ENCODE measurements around the gene ATXN1. TPM values are rescaled to one million over a fixed set of nuclear protein-coding genes. Genes with fewer than 3 reads are reported as not detected.
"Not testable (repeated sequence)": the region's sequence is repeated elsewhere in the genome, so short reads cannot be mapped to it uniquely, and the experiment has no call there.

The ATXN1 gene
- total RNA-seq, 4 donors from 2014 or later: 16.3 to 52.2 (median 25.7) TPM

DNA sequence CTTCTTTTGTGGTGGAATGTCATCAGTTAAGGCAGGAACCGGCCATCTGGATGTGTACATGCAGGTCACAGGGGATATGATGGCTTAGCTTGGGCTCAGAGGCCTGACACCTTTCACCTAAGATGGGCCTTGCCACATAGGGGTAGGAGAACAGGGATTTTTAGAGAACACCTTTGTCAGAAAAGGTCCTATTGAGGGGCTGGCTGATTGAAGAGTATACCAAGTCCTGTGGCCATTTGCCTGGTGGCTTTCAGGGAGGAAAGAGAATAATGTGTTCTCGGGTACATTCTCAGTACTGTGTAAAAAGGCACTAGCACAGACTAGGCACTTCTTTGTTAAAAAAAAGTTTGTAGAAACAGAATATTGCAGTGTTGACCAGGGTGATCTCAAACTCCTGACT, 496.5 kb downstream of the ATXN1 start:
- DNase-seq (ENCODE audit: low spot score in 2 of 2): no peak
- no peak overlapping the region for H3K4me3 ChIP-seq (ENCODE audit: low read depth, poor library complexity, severe bottlenecking)
- TF ChIP-seq, protein P1, sequence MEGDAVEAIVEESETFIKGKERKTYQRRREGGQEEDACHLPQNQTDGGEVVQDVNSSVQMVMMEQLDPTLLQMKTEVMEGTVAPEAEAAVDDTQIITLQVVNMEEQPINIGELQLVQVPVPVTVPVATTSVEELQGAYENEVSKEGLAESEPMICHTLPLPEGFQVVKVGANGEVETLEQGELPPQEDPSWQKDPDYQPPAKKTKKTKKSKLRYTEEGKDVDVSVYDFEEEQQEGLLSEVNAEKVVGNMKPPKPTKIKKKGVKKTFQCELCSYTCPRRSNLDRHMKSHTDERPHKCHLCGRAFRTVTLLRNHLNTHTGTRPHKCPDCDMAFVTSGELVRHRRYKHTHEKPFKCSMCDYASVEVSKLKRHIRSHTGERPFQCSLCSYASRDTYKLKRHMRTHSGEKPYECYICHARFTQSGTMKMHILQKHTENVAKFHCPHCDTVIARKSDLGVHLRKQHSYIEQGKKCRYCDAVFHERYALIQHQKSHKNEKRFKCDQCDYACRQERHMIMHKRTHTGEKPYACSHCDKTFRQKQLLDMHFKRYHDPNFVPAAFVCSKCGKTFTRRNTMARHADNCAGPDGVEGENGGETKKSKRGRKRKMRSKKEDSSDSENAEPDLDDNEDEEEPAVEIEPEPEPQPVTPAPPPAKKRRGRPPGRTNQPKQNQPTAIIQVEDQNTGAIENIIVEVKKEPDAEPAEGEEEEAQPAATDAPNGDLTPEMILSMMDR (IDR thresholded peaks at IDR 0.05): no peak
- no peak for TF ChIP-seq POLR2A (IDR thresholded peaks at IDR 0.05)
- intact Hi-C loops (cut with DNase I; ENCODE audit: low total_unique reads): no loop called here
- 92 to 100% methylated on average over 2 of the region's 2 CpGs for WGBS, 2 donors

DNA sequence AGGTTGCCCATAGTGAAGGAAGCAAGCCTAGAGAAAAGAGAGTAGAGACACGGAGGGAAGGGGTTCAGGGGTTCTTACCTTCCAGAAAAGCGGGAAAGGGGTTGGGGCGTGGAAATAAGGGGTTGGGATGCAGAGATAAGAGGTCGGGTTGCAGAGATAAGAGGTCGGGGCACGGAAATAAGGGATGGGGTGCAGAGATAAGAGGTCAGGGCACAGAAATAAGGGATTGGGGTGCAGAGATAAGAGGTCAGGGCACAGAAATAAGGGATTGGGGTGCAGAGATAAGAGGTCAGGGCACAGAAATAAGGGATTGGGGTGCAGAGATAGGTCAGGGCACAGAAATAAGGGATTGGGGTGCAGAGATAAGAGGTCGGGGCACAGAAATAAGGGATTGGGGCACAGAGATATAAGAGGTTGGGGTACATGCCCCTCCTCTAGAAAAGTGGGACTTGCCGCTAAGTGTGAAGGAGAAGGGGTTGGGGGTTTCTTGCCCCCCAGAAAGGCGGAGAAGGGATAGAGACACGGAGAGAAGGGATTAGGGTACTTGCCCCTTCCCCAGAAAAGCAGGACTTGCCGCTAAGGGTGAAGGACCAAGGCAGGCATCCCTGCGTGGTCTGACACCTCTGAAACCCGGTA, 497.7 kb downstream of the ATXN1 start:
- H3K4me3 ChIP-seq (ENCODE audit: low read depth, poor library complexity, severe bottlenecking); intact Hi-C loops (cut with DNase I; ENCODE audit: low total_unique reads); DNase-seq (ENCODE audit: low spot score in 2 of 2): not testable (repeated sequence)
- WGBS, 2 donors: 92% methylated on average over 13 of the region's 13 CpGs

DNA sequence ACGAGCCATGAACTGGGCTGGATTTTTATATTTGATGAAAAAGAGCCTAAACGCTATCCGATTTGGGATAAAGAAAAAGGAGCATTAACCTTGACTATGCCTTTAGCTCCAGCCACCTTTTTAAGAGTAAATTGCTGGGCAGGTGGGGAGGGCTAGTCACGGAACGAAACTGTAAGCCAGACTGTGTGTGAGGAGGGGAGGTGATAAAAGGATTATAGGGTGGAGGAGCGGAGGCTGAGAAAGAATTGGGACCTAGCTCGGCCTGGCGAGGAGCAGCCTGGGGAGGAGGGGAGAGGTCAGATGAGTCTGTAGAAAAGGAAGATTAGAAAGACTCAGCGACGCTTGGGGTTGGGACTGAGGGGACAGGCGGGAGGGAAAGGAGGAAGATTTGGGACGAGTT, 498.5 kb downstream of the ATXN1 start:
- intact Hi-C loops (cut with DNase I; ENCODE audit: low total_unique reads); H3K4me3 ChIP-seq (ENCODE audit: low read depth, poor library complexity, severe bottlenecking); DNase-seq (ENCODE audit: low spot score in 2 of 2): not testable (repeated sequence)
- 90 to 93% methylated on average over 12 of the region's 12 CpGs for WGBS, 2 donors

DNA sequence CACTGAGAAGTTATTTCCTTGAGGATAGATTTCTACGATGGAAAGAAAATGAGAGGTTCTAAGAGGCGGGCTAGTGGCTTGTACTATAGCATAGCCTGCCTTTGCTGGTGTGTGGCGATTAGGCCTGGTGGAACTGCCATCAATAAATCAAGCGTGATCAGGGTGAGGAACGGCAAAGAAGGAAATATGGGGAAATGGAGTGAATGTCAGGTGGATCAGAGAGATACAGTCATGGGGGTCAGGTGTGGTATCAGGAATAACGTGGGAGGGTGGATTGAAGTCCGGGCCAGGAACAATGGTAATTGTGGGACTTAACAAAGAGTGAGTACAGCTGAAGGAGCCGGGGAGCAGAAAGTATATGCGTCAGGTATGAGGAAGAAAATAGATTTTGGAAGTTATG, 500.7 kb downstream of the ATXN1 start:
- DNase-seq (ENCODE audit: low spot score in 2 of 2); H3K4me3 ChIP-seq (ENCODE audit: low read depth, poor library complexity, severe bottlenecking); intact Hi-C loops (cut with DNase I; ENCODE audit: low total_unique reads): not testable (repeated sequence)
- 88 to 94% methylated on average over 9 of the region's 9 CpGs for WGBS, 2 donors

DNA sequence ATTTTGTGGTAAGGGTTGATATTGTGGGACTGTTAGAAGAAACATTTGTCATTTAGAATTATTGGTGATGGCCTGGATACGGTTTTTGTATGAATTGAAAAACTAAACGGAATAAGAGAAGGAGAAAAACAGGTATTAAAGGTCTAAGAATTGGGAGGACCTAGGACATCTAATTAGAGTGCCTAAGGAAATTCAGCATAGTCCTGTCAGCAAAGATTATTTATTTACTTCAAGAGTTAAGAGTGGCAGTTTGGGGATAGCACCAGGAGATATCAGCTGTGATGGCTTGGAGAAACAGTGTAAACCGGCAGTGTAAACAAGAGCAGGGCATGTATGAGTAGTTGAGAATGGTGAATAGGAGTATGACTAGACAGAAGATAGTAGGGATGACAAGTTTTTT, 501.7 kb downstream of the ATXN1 start:
- H3K4me3 ChIP-seq (ENCODE audit: low read depth, poor library complexity, severe bottlenecking); intact Hi-C loops (cut with DNase I; ENCODE audit: low total_unique reads); DNase-seq (ENCODE audit: low spot score in 2 of 2): not testable (repeated sequence)
- 95 to 96% methylated on average over 2 of the region's 3 CpGs for WGBS, 2 donors

DNA sequence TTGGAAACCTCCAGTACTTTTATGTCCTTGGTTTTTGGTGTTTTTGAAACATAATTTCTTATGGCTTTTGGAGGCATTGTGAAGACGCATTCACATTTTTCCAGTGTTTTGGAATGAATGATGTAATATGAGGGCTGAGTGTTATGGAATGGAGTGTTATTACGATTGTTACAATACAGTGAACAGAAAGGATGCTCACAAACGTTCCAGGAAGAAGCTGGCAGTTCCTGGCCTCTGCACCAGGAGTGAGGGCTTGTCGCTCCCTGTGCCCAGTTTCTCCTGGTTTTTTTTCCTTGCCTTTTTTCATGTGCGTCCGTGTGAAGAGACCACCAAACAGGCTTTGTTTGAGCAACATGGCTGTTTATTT, 502.6 kb downstream of the ATXN1 start:
- intact Hi-C loops (cut with DNase I; ENCODE audit: low total_unique reads): no loop called here
- no peak for DNase-seq (ENCODE audit: low spot score in 2 of 2)
- TF ChIP-seq, protein P1 (IDR thresholded peaks at IDR 0.05): no peak
- no peak for TF ChIP-seq POLR2A (IDR thresholded peaks at IDR 0.05)
- WGBS, 2 donors: 66 to 72% methylated on average over 6 of the region's 6 CpGs
- no peak overlapping the region for H3K4me3 ChIP-seq (ENCODE audit: low read depth, poor library complexity, severe bottlenecking)

DNA sequence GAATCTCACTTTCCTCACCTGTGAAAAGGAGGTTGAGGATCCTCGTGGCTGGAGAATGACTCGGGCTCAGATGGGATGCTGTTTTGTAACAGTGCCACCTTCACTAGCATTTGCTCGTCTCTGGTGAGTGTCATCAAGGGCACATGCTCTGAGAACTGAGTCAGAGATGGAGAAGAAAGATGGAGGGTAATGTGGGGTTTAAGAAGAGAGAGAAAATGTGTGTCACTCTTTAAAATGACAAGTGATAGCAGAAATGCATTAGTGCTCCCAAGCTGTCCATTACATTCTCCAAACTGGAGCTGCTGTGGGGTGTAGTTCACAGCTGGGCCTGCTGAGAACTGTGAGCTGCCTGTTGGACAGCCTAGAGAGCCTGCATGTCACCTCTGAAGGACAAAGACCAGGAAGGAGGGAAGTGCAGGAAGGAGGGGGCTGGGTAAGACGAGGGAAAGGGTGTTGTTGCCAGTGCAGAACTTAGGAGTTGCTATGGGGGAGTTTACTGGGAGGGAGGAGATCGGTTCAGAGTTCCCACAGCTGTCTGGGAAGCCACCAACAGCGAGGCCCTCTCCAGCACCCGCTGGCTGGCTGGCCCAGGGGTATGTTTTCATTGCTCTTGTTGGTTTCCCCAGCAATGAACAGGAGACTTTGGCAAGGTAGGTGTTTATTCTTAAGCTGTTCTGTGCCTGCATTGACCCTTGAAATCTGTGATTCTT, 503.1 kb downstream of the ATXN1 start:
- DNase-seq (ENCODE audit: low spot score in 2 of 2): no peak
- 64 to 67% methylated on average over 7 of the region's 7 CpGs for WGBS, 2 donors

More for the DNA sequence above, 503.1 kb downstream of the ATXN1 start:
- no peak overlapping the region for H3K4me3 ChIP-seq (ENCODE audit: low read depth, poor library complexity, severe bottlenecking)
- intact Hi-C loops (cut with DNase I; ENCODE audit: low total_unique reads): no loop called here
- TF ChIP-seq POLR2A (IDR thresholded peaks at IDR 0.05): no peak
- TF ChIP-seq, protein P1 (IDR thresholded peaks at IDR 0.05): no peak

Data from lower leg skin (tissue), 4 donors.